NCI-H187 (cell line): ENCODE measurements around the gene KHSRP.
A peak's percentile ranks its signal among the peaks of the same experiment; 100 is the strongest.
"Not testable (repeated sequence)": the region's sequence is repeated elsewhere in the genome, so short reads cannot be mapped to it uniquely, and the experiment has no call there.

Source experiments
- DNase-seq, 2 experiments: peaks; one replicate each; lab custom pipeline; 2025; lab: John Stamatoyannopoulos, UW

The KHSRP gene

DNA sequence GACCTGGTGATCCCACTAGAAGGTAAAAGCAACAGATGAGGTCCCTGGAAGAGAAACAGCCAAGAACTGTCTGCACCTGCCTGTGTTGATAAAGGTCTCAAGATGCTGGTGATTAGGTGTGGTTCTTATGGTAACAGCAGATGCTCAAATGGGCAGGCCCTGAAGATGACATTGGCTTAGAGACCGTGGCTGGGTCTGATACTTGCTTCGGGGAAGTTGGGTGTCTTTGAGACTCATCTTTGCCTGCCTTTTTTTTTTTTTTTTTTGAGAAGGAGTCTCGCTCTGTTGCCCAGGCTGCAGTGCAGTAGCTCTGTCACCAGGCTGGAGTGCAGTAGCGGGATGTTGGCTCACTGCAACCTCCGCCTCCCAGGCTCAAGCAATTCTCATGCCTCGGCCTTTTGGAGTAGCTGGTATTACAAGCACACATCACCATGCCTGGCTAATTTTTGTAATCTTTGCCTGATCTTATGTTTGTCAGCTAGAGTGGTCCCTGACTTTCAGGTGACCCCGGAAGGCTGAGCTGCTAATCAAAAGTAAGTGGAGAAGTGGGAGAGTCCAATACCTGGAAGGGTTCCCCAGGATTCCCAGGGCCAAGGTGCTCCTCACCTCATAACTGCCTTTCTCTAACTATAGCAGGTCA, 27.1 kb upstream of the KHSRP start:
- no peak for DNase-seq

DNA sequence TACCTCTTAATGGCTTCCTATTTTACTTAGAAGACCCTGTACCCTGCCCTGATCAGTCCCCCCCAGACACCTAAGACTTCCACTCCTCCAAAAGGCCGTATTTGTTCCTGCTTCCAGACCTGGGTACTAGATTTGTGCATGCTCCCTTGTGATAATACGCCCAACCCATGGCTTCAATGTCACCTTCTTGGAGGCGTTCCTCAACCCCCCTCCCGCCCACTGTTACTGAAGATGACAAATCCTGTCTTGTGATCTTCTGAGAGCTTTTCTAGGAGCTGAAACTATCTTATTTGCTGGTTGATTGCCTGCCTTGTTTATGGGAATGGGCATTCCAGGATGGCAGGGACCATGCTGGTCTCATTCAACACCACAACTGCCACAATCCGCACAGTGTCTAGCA, 25.6 kb upstream of the KHSRP start:
- DNase-seq: no peak

DNA sequence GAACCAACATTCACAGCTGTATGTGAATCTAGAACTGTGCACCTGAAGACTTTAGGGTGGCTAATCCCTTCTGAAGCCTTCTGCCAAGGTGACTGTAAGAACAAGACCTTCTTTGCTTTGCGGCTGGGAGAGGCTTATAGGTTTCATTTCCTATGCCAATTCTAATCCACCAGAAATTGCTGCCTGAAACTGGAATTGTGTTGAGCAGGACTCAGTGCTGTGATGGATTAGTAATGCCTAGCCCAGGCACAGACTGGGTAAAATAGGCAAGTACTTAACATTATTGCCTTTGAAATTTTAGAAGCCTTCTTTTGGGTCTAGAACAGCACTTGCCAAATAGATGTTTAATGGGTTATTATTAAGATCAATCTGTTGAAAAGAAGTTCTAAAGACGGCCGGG, 23.4 kb upstream of the KHSRP start:
- DNase-seq: no peak

DNA sequence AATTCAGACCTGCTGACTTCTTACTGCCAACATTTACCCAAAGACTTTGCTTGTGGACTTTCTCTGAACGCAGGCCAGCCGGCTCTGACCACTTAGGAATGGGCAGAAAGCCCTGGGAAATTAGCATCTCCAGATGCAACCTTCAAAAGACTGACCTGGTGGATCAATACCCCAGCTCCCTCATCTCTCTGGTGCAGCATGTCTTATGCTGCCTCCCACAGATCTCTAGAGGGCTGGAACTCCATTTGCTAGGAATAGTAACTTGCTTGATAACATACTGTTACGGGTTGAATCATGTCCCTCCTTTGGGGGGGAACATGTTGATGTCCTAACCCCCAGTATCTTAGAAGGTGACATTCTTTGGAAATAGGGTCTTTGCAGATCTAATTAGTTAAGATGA, 21.8 kb upstream of the KHSRP start:
- DNase-seq: no peak

DNA sequence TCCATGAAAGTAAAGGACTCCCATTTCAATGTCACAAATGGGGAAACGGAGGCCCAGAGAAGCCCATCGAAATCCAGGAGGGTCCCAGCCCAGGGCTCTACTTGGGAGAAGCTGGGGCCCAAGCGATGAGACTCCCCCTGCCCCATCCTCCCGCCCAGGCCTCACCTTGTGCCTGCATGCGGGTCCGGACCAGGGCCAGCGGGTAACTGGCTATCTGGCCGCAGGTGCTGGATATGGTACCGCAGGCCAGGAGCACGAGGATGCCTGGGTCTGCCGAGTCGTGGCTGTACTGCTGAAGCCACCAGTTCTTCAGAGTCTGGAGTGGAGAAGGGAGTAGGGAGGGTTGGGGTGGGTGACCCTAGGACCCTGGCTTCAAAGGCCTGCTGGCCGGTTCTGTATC, 19.4 kb upstream of the KHSRP start:
- no peak for DNase-seq

DNA sequence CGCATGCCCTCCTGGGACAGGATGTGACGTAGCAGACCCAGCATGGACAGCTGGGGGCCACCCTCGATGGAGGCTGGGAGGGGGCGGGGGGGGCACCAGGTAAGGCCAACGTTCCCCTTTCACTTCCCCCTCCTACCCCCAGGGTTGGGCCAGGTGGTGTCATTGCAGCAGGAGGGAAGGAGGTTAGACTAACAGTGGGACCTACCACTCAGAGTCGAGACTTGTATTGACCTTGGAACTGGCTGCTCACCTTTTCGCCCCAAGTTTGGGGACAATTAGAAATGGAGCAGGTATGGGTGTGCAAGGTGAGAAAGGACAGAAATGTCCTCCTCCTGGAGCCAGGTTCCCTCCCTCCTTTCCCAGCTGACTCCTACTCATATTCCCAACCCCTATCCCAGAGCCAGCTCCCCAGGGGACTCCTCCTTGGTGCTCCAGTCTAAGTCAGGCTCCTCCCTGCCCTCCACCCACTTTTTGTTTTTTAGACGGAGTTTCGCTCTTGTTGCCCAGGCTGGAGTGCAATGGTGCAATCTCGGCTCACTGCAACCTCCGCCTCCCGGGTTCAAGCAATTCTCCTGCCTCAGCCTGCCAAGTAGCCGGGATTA, 17.6 kb upstream of the KHSRP start:
- DNase-seq: no peak

DNA sequence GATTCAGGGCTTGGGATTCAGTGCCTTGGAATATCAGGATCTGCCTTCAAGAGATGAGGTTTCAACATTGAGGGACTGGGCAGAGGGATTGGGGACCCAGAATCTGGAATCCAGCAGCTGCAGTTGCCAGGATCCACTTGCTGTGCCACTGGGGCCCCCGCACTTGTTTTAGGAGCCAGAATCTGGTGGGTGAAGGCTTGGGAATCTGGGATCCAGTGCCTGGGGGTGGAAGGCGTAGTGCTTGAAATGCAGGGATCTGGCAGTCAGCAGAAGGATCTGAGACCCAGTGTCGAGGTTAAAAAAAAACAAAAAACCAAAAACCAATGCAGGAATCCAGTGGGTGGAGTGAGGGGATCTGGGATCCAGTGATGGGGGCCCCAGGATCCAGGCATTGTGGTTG, 16.3 kb upstream of the KHSRP start:
- DNase-seq: no peak

DNA sequence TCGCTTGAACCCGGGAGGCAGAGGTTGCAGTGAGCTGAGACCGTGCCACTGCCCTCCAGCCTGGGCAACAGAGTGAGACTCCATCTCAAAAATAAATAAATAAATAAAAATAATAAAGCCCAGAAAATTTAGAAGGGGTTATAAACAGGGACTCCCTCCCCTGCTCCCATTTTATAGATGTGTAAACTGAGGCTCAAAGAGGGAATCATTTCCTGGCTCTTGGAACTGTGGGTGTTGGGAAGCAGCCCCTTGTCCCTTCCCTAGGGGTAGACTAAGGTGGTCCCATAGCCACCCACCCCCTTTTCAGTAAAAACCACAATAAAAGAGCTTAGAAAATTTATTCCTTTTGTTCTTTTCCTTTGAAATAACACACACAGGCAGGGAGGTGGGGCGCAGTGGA, 15.1 kb upstream of the KHSRP start:
- no peak for DNase-seq

DNA sequence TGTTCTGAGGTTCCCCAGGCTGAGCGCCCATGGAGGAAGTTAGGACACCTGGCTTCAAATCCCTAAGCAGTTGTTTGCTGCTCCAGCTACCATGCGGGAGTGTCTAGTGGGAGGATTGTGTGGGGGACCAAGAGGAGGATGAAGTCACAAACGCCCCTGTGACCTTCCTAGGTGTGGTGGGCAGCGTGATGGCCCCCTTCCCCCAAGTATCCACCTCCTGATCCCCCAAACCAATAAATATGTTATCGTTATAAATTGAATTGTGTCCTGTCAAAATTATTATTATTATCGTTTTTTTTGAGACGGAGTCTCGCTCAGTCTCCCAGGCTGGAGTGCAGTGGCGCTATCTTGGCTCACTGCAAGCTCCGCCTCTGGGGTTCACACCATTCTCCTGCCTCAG, 9.1 kb upstream of the KHSRP start, which contains the start of gene SLC25A41:
TSS of gene SLC25A41 (minus strand) at position 101 of the 400 bp plus-strand sequence. CDS start at position 31, 70 bp downstream.
- DNase-seq: no peak

DNA sequence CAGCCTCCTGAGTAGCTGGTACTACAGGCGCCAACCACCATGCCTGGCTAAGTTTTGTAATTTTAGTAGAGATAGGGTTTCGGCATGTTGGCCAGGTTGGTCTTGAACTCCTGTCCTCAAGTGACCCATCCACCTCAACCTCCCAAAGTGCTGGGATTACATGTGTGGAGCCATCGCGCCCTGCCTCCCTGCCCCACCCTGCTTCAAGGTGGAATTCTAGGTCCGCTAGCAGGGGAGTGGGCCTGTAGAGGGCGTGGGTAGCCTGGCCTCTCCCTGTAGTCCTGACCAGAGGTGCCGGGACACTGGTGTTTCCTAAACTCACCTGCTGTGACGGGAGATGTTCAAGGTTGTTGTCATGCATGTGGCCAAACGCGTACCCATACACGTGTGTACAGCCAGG, 8.6 kb upstream of the KHSRP start:
- DNase-seq: no peak

DNA sequence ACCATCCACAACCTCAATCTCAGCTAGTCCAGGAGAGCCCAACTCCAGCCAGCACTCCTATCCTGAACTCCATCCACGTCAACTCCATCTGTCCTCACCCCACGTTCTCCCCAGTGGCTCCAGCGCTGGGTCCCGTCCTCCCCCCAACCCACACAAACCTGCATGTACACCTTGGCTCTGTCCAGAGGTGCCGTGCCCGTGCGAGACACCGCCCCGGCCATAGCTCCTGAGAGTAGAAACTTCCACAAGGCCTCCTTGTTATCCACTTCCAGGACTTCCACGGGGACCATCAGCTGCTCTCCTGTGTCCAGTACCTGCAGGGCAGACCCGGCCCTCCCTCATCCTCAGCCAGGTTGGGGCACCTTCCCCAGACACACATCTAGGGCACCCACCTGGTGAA, 7.3 kb upstream of the KHSRP start:
- no peak for DNase-seq

DNA sequence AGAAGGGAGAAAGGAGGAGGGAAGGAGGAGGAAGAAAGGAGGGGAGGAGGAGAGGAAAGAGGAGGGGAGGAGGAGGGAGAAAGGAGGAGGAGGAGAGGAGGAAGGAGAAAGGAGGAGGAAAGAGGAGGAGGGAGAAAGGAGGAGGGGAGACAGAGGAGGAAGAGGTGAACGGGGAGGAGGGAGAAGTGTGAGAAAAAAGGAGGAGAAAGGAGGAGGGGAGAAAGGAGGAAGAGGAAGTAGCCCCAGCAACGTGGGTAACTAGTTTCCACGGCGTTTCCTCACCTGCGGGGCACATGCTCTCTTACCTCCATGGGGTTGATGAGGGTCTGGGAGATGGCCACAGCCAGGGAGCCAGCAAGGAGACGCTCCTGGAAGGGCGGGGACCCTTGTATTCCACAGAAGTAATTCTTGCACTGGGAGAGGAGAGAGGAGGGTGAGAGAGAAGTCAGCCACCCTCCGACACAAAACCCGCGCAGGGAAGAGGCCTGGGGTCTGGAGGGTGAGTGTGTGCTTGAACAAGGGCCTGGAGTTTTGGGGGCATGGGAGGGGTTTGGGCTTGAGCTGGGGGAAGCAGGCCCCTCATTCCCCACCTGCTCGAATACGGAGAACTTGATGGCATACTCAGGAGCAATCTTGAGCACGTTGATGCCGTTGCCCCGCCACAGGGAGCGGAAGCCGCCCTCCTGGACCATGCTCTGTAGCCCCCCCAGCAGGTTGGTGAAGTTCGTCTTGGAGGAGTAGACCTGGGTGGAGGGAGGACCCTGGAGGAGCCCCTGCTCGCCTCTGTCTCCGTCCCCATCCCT, 5.0 kb upstream of the KHSRP start:
- no peak for DNase-seq

DNA sequence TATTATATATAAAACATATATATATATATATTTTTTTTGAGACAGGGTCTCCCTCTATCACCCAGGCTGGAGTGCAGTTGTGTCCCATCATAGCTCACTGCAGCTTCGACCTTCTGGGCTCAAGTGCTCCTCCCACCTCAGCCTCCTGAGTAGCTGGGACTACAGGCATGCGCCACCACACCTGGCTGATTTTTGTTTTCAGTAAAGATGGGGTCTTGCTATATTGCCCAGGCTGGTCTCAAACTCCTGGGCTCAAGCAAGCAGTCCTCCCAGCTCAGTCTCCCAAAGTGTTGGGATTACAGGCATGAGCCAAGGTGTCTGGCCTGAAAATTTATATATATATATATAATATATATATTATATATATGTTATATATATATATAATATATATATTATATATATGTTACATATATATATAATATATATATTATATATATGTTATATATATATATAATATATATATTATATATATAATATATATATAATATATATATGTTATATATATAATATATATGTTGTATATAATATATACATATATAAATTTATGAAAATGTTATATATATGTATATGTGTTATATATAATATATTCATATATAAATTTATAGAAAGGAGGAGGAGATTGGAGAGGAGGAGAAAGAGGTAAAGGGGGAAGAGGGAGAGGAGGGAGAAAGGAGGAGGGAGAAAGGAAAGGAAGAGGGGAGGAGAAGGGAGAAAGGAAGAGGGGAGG, 4.2 kb upstream of the KHSRP start:
- DNase-seq: not testable (repeated sequence)

DNA sequence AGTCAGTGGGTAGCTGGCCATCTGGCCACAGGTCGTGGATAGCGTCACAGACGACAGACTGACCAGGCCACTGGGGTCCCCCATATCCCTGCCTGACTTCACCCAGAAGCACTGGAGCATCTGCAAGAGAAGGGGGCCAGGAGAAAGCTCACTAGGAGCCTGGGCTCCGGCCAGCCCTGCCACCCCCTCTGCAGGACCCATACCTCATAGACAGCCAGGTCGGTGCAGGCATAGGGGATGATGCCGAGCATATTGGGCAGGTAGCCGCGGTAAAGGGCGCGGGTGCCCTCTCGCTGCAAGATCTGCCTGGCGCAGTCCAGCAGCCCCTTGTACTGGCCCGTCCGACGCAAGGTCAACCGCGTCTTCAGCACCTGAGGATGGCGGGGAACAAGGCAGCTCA, 2.5 kb upstream of the KHSRP start:
- DNase-seq: no peak

DNA sequence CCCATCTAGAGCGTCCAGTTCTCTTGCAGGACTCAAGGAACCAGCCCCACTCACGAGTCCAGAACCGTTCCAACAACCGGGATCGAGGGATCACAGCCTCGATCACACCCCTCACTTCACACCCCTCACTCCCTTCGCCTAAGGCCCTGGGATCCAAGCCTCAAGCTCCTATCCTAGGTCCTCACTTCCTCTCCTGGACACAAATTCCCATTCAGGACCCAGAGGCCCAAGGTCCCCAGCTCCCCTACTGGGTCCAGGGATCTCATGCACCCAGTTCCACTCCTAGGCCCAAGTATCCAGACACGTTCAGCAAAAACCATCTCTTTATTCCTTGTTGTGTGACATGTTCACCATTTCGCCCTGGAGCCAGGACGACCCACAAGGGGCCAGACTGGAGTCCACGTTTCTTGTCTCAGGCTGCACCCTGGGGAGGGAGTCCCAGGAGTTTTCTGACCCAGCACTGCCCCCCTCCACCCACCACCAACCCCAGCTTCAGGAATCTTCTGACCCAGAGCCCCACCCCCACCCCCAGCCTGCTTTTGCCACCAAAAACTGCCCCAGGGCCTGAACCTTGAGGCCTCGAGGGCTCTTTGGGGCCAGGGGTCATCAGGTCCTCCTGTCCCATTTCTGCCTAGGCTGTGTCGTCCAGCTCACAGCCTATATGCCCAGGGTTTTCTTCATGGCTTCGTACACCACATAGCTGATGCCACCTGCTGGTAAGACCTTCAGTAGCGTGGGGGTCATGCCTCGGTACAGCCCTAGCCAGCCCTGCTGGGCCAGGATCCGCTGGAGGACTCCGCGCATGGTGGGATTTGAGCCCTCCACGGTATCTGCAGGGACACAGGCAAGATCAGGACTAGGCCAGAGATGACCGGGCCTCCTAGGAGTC, 1.4 kb upstream of the KHSRP start:
- no peak for DNase-seq

DNA sequence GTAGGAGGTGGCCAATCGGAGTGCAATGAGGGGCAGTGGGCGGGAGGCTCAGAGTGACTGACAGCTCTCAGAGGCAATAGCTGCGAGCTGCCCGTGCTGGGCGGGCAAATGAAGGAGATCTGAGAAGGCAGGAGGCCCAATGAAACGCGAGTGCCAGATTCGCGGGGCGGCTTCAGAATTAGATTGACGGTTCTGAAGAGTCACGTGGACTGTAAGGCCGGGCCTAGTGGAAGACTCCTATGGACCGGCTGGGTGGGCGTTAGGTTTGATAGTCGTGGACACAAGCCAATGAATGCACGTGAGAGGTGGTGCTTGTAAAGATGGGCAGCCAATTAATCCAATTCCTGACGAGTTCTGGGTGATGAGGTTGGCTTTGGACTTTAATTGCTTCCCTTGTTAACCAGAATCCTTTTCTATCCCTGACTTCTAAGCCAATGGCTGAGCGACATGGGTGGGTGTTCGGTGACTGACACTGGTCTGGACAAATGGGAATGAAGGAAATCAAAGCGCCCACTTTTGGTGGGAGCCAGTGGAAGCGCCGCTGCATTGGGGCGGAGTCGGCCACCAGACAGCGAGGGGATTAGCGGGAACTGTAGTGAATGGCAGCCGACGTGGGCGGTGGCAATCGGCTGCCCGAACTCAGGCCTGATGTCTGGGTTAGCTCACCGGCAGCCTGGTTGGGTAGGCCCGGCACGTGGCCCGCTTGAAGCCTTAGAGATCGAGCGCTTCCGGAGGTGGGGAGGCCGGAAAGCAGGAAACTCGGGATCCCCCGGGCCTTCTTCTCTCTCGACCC, 524 bp upstream of the KHSRP start:
- peak; percentile 93 to 96 for DNase-seq

DNA sequence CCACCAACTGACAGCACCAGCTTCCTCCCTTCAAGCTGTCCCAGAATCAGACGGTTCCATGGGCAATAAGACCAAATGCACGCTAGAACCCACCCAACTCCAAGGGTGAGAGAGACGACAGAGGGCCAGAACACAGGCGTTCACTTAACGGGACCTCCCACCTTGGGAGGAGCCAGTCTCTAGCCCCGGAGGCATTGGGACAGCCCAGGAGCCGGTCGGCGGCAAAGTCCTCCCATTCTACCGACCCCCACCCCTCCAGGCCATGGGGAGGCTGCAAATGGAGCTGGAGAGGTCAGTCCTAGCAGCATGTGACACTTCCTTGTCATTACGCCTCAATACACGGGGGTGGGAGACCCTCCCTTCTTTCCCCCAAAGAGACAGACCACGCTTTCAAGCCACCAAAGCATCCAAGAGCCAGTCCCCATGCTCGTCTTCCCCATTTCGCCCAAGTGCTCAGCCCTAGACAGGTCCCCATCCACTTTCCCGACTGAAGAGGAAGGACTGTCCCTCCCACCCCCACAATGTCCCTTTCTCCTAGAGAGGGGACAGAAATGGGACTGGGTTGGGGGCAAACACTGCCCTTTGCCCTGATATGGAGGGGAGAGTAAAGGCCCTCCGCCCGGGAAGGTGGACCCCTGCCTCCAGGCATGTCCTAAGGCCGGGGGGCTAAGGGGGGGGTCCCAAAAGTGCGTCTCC, 964 bp downstream of the KHSRP start:
- DNase-seq: no peak

DNA sequence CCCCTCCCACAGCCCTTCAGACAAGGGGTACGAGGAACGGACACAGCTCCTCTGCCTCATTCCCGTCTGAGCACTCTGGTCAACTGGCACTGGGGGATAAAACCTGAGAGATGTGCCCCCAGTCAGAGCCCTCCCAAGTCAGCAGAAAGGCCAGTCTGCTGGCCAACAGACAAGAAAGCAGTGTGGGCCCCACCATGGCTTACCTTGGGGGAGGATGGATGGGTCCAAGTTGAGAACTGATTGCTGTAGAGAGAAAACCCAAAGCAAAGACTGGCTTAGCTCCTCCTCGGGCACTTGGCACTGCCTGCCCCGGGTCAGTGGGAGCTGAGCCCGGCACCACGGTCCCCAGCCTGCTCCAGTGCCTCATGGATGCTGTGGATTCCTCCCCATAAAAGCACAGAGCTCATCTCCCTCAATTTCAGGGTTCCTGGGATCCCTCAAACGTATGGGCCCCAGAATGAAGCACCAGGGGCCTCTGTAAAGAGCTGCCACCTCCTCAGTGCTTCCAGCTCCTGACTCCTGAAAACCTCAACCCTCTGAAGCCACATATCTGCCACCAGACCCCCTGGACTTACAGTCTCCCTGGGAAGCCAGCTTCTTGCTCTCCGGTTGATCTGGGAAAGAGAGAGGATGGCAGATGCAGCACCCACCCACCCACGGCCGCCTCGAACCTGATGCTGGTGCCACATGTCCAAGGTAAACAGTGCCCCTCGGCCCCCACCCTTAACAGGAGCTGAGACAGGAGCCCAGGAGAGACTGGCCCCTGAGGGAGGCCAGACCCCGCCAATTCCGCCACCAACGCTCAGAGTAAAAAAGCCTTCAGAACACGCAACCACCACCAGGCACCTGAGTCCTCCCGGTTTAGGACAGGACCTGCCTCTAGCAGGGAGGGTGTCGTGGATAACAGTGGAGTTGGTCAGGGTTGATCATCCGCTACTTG, 3.3 kb downstream of the KHSRP start:
- DNase-seq: no peak

DNA sequence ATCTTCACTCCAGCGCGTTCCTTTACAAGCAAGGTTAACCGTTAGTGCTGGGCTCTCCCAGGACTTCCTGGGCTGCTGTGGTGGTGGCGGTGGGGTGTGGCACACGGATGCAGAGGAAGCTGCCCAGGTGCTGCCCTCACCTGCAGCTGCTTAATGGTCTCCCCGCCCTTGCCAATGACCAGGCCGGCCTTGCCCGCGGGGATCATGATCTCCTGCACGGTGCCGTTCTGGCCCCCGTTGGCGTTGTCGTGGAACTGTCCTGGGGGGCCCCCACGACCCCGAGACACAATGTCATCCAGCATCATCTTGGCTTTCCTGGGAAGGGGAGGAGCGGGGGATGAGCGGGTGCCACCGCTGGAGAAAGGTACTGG, 6.1 kb downstream of the KHSRP start:
- DNase-seq: no peak
